ENCODE results near the gene ASCC2. TPM values are rescaled to one million over a fixed set of nuclear protein-coding genes. Genes with fewer than 3 reads are reported as not detected.
A peak's percentile ranks its signal among the peaks of the same experiment; 100 is the strongest.

Gene ASCC2
- total and polyA plus RNA-seq, 3 experiments from 2014 or later: 60.0 to 84.5 (median 81.1) TPM

GRCh38 chr22:29744902-29745301 is 93.2 kb downstream of the ASCC2 start:
- H3K9me3 ChIP-seq (ENCODE audit: low read length): no peaks in the 10 kb centered on the region
- no peak overlapping the region for H3K4me3 Mint-ChIP-seq
- no peaks in the 10 kb centered on the region for H3K9me3 Mint-ChIP-seq
- DNase-seq: no peak
- peaks cover 9% of the 10 kb centered on the region for H3K36me3 ChIP-seq (ENCODE audit: insufficient read depth, low read length)
- peaks cover 9 to 73% (median 12%) of the 10 kb centered on the region in 3 donors for H3K36me3 Mint-ChIP-seq
- no peak overlapping the region for H3K27ac ChIP-seq (ENCODE audit: low read depth, low read length)
- H3K27me3 ChIP-seq (ENCODE audit: insufficient read depth, low read length, poor library complexity, severe bottlenecking): no peaks in the 10 kb centered on the region
- H3K4me1 ChIP-seq (ENCODE audit: insufficient read depth, low read length): no peaks in the 10 kb centered on the region
- ChIA-PET POLR2A (no interaction called here), CTCF (no interaction called here)
- H3K4me1 Mint-ChIP-seq: peaks cover 0 to 4% (median 2%) of the 10 kb centered on the region in 3 donors
- no peak overlapping the region for H3K27ac Mint-ChIP-seq
- H3K4me3 ChIP-seq (ENCODE audit: low read length): no peak overlapping the region
- H3K27me3 Mint-ChIP-seq: no peaks in the 10 kb centered on the region

- CTCF ChIA-PET: interaction anchor here (1.6 kb wide), 1 partner anchor 13 kb away, joined by 3 read pairs; no protein-coding TSS in a partner anchor
- H3K4me3 ChIP-seq (ENCODE audit: low read length): no peak overlapping the region
- Mint-ChIP-seq H3K36me3 (peaks cover 4 to 74% (median 7%) of the 10 kb centered on the region in 3 donors), H3K27ac (peak overlapping the region in 1 of 8 donors; percentile 23), H3K9me3 (no peaks in the 10 kb centered on the region), H3K27me3 (no peaks in the 10 kb centered on the region), H3K4me1 (peaks cover 0 to 2% (median 0%) of the 10 kb centered on the region in 3 donors), H3K4me3 (no peak overlapping the region)
- peaks cover 3% of the 10 kb centered on the region for H3K36me3 ChIP-seq (ENCODE audit: insufficient read depth, low read length)
- no peak overlapping the region for H3K27ac ChIP-seq (ENCODE audit: low read depth, low read length)
- DNase-seq: no peak
- H3K4me1 ChIP-seq (ENCODE audit: insufficient read depth, low read length): no peaks in the 10 kb centered on the region
- no peaks in the 10 kb centered on the region for H3K9me3 ChIP-seq (ENCODE audit: low read length)
- POLR2A ChIA-PET: no interaction called here
- H3K27me3 ChIP-seq (ENCODE audit: insufficient read depth, low read length, poor library complexity, severe bottlenecking): no peaks in the 10 kb centered on the region
These were observed 95.7 kb downstream of the ASCC2 start for GRCh38 chr22:29742326-29742725.

- Histone ChIP-seq H3K4me1 (ENCODE audit: insufficient read depth, low read length) (no peaks in the 10 kb centered on the region), H3K27me3 (ENCODE audit: insufficient read depth, low read length, poor library complexity, severe bottlenecking) (no peaks in the 10 kb centered on the region), H3K4me3 (ENCODE audit: low read length) (no peak overlapping the region), H3K27ac (ENCODE audit: low read depth, low read length) (no peak overlapping the region), H3K9me3 (ENCODE audit: low read length) (no peaks in the 10 kb centered on the region), H3K36me3 (ENCODE audit: insufficient read depth, low read length) (no peaks in the 10 kb centered on the region)
- Mint-ChIP-seq H3K4me1 (peaks cover 0 to 2% (median 0%) of the 10 kb centered on the region in 3 donors), H3K27ac (peak overlapping the region in 1 of 8 donors; percentile 52), H3K4me3 (peak overlapping the region in 1 of 7 donors; percentile 41), H3K36me3 (peaks cover 4 to 74% (median 7%) of the 10 kb centered on the region in 3 donors), H3K9me3 (no peaks in the 10 kb centered on the region), H3K27me3 (no peaks in the 10 kb centered on the region)
- POLR2A ChIA-PET: interaction anchor here (0.6 kb wide), 1 partner anchor 31 kb away, joined by 5 read pairs; no protein-coding TSS in a partner anchor
- CTCF ChIA-PET: interaction anchor here (1.6 kb wide), 1 partner anchor 13 kb away, joined by 3 read pairs; no protein-coding TSS in a partner anchor
- DNase-seq: no peak
These were observed 96.1 kb downstream of the ASCC2 start for GRCh38 chr22:29741926-29742325.

GRCh38 chr22:29740216-29740615 is 97.9 kb downstream of the ASCC2 start:
- no peak overlapping the region for H3K27ac ChIP-seq (ENCODE audit: low read depth, low read length)
- H3K36me3 ChIP-seq (ENCODE audit: insufficient read depth, low read length): no peaks in the 10 kb centered on the region
- no peaks in the 10 kb centered on the region for H3K27me3 ChIP-seq (ENCODE audit: insufficient read depth, low read length, poor library complexity, severe bottlenecking)
- no peak for DNase-seq
- Mint-ChIP-seq H3K36me3 (peaks cover 4 to 73% (median 7%) of the 10 kb centered on the region in 3 donors), H3K4me3 (no peak overlapping the region), H3K27ac (peak overlapping the region in 1 of 8 donors; percentile 50), H3K9me3 (no peaks in the 10 kb centered on the region), H3K27me3 (no peaks in the 10 kb centered on the region), H3K4me1 (no peaks in the 10 kb centered on the region)
- no peak overlapping the region for H3K4me3 ChIP-seq (ENCODE audit: low read length)
- no peaks in the 10 kb centered on the region for H3K9me3 ChIP-seq (ENCODE audit: low read length)
- H3K4me1 ChIP-seq (ENCODE audit: insufficient read depth, low read length): no peaks in the 10 kb centered on the region
- POLR2A ChIA-PET: no interaction called here
- CTCF ChIA-PET: no interaction called here

- peaks cover 0 to 66% (median 4%) of the 10 kb centered on the region in 3 donors for H3K36me3 Mint-ChIP-seq
- no peaks in the 10 kb centered on the region for H3K27me3 Mint-ChIP-seq
- no peaks in the 10 kb centered on the region for H3K36me3 ChIP-seq (ENCODE audit: insufficient read depth, low read length)
- H3K27ac ChIP-seq (ENCODE audit: low read depth, low read length): no peak overlapping the region
- no peak overlapping the region for H3K4me3 ChIP-seq (ENCODE audit: low read length)
- H3K27ac Mint-ChIP-seq: no peak overlapping the region
- DNase-seq: no peak
- no peaks in the 10 kb centered on the region for H3K27me3 ChIP-seq (ENCODE audit: insufficient read depth, low read length, poor library complexity, severe bottlenecking)
- ChIA-PET CTCF (no interaction called here), POLR2A (no interaction called here)
- H3K4me1 Mint-ChIP-seq: no peaks in the 10 kb centered on the region
- H3K4me3 Mint-ChIP-seq: no peak overlapping the region
- H3K4me1 ChIP-seq (ENCODE audit: insufficient read depth, low read length): no peaks in the 10 kb centered on the region
- no peaks in the 10 kb centered on the region for H3K9me3 ChIP-seq (ENCODE audit: low read length)
- no peaks in the 10 kb centered on the region for H3K9me3 Mint-ChIP-seq
These were observed 98.7 kb downstream of the ASCC2 start for GRCh38 chr22:29739346-29739875.

Other genes starting within 250 kb of the ASCC2 start
- gene NF2, start 234.6 kb downstream of the ASCC2 start, total RNA-seq: 10 to 100 TPM; 51.6 to 53.3 TPM
- 21.4 TPM for gene NF2, start 234.6 kb downstream of the ASCC2 start, polyA plus RNA-seq
- gene CABP7, start 118.3 kb downstream of the ASCC2 start, total RNA-seq: under 1 TPM in 1 of 2 experiments, not detected in 1; 0.07 TPM
- not detected for gene CABP7, start 118.3 kb downstream of the ASCC2 start, polyA plus RNA-seq
- 10 to 100 TPM; 24.7 to 25.2 TPM for gene ZMAT5, start 71.3 kb downstream of the ASCC2 start, total RNA-seq
- gene ZMAT5, start 71.3 kb downstream of the ASCC2 start, polyA plus RNA-seq: 46.9 TPM
- gene UQCR10, start 70.9 kb downstream of the ASCC2 start, total RNA-seq: 100 to 1,000 TPM; 114 to 121 TPM
- 307 TPM for gene UQCR10, start 70.9 kb downstream of the ASCC2 start, polyA plus RNA-seq
- gene MTMR3, start 44.9 kb upstream of the ASCC2 start, total RNA-seq: 10 to 100 TPM; 20.6 to 22.5 TPM
- 19.7 TPM for gene MTMR3, start 44.9 kb upstream of the ASCC2 start, polyA plus RNA-seq
- not detected for gene HORMAD2, start 242.2 kb upstream of the ASCC2 start, total RNA-seq
- gene HORMAD2, start 242.2 kb upstream of the ASCC2 start, polyA plus RNA-seq: not detected